ENCODE results near the gene ARL8A.

Gene ARL8A

GRCh38 chr1:202135221-202135721 is 9.3 kb downstream of the ARL8A start:
- peak; percentile 35 for DNase-seq (ENCODE audit: low read depth)

- no peak for DNase-seq (ENCODE audit: low read depth)
Observed at GRCh38 chr1:202134645-202135172, 9.8 kb downstream of the ARL8A start.

GRCh38 chr1:202133989-202134388 is 10.5 kb downstream of the ARL8A start:
- no peak for DNase-seq (ENCODE audit: low read depth)

- no peak for DNase-seq (ENCODE audit: low read depth)
Observed at GRCh38 chr1:202133496-202133895, 11.0 kb downstream of the ARL8A start.

GRCh38 chr1:202133001-202133400 is 11.5 kb downstream of the ARL8A start:
- DNase-seq (ENCODE audit: low read depth): no peak

GRCh38 chr1:202131956-202132821 is 12.3 kb downstream of the ARL8A start:
- no peak for DNase-seq (ENCODE audit: low read depth)

GRCh38 chr1:202130816-202131522 is 13.6 kb downstream of the ARL8A start:
- DNase-seq (ENCODE audit: low read depth): no peak

GRCh38 chr1:202130297-202130721 is 14.2 kb downstream of the ARL8A start:
- DNase-seq (ENCODE audit: low read depth): no peak

- no peak for DNase-seq (ENCODE audit: low read depth)
Observed at GRCh38 chr1:202129453-202130296, 14.9 kb downstream of the ARL8A start.

GRCh38 chr1:202127836-202128622 is 16.5 kb downstream of the ARL8A start:
- DNase-seq (ENCODE audit: low read depth): no peak

- DNase-seq (ENCODE audit: low read depth): no peak
Observed at GRCh38 chr1:202127061-202127460, 17.5 kb downstream of the ARL8A start.

- DNase-seq (ENCODE audit: low read depth): no peak
Observed at GRCh38 chr1:202126426-202126825, 18.1 kb downstream of the ARL8A start.

- DNase-seq (ENCODE audit: low read depth): no peak
Observed at GRCh38 chr1:202125611-202126010, 18.9 kb downstream of the ARL8A start.

- DNase-seq (ENCODE audit: low read depth): no peak
Observed at GRCh38 chr1:202124142-202124541, 20.4 kb downstream of the ARL8A start.

- no peak for DNase-seq (ENCODE audit: low read depth)
Observed at GRCh38 chr1:202123336-202123813, 21.2 kb downstream of the ARL8A start.

- no peak for DNase-seq (ENCODE audit: low read depth)
Observed at GRCh38 chr1:202122639-202123335, 21.8 kb downstream of the ARL8A start, which contains the start of gene GPR37L1. Gene GPR37L1 (plus strand): TSS chr1:202122917. CDS start chr1:202122964, 47 bp downstream.

GRCh38 chr1:202121006-202121405 is 23.5 kb downstream of the ARL8A start:
- DNase-seq (ENCODE audit: low read depth): no peak

GRCh38 chr1:202117898-202118371 is 26.6 kb downstream of the ARL8A start:
- no peak for DNase-seq (ENCODE audit: low read depth)

- no peak for DNase-seq (ENCODE audit: low read depth)
Observed at GRCh38 chr1:202116287-202116686, 28.2 kb downstream of the ARL8A start.

- DNase-seq (ENCODE audit: low read depth): no peak
Observed at GRCh38 chr1:202113690-202114300, 30.7 kb downstream of the ARL8A start.
